NCI-H1105 treated with DMSO at 0.1 percent for 48 hours (cell line): Measurements from ENCODE around the gene BCAN.

ENCODE experiments used
- DNase-seq: peaks from one replicate; lab custom pipeline; 2025; lab: John Stamatoyannopoulos, UW

The BCAN gene

GRCh38 chr1:156697481-156697880 lies 55.6 kb downstream of the BCAN start:
- no peak for DNase-seq

- DNase-seq, result no peak
These were observed 57.1 kb downstream of the BCAN start for GRCh38 chr1:156698995-156699394.

- no peak for DNase-seq
These were observed 59.0 kb downstream of the BCAN start for GRCh38 chr1:156700736-156701531.

GRCh38 chr1:156703336-156703735 lies 61.4 kb downstream of the BCAN start:
- peak; percentile 45 for DNase-seq

- DNase-seq, result no peak
These were observed 61.8 kb downstream of the BCAN start for GRCh38 chr1:156703741-156704140.

GRCh38 chr1:156704166-156704711 lies 62.3 kb downstream of the BCAN start:
- no peak for DNase-seq

- peak; percentile 23 for DNase-seq
These were observed 63.0 kb downstream of the BCAN start for GRCh38 chr1:156704930-156705320.

- peak; percentile 62 for DNase-seq
These were observed 63.5 kb downstream of the BCAN start, which contains the start of gene CRABP2 for GRCh38 chr1:156705321-156705917. Gene CRABP2, minus strand, starts transcription at chr1:156705583. Its CDS starts 137 bp downstream, at chr1:156705446.

- peak; percentile 79 for DNase-seq
These were observed 64.2 kb downstream of the BCAN start for GRCh38 chr1:156705918-156706656.

- no peak for DNase-seq
These were observed 64.9 kb downstream of the BCAN start for GRCh38 chr1:156706657-156707416.

GRCh38 chr1:156707417-156708217 lies 65.7 kb downstream of the BCAN start:
- no peak for DNase-seq

GRCh38 chr1:156708218-156708661 lies 66.3 kb downstream of the BCAN start:
- DNase-seq, result no peak

GRCh38 chr1:156709031-156709430 lies 67.1 kb downstream of the BCAN start:
- no peak for DNase-seq
